Heart left ventricle (tissue), 13 donors: ENCODE results near the gene PRKN.

Source experiments
- POLR2A ChIP-seq, 2 donors: fragments of 450-650 bp; IDR thresholded peaks; one replicate each; pipeline ENCODE4 v1.6.1; 2017; ENCODE audit warnings: antibody characterized with exemption in 2 of 2, mild to moderate bottlenecking in 2 of 2, moderate library complexity in 2 of 2
- TF ChIP-seq, protein P1 (sequence below), 12 donors: fragments of 200-600 bp; sonication (generic) in 4 of 12; IDR thresholded peaks; one replicate each; pipeline versions ENCODE4 v1.5.0 to v1.8.0; 2018 to 2022; ENCODE audit warnings: antibody characterized with exemption in 12 of 12, mild to moderate bottlenecking in 5 of 12
- donor health status: ischemic (EF 13 %, LVEDD 7.1; RV severe dilation, severe dysfunction).
- donor health status: DM: no; HTN: yes; CAD: no.
- donor health status: DM: no; HTN: no; CAD: no.
- donor health status: ischemic (EF 25% LVEDD 6.9; RV normal size, moderate dysfunction).
- donor health status: ischemic (EF 25% LVEDD 5.7; RV mildly dilated, moderate dysfunction).
- donor health status: ischemic (EF 35%, LVEDD 5.7; RV mildly dilated, moderate dysfunction).
- donor health status: nonischemic (EF 11% LVEDD 7.7; RV severe dilation, severe dysfunction).
- donor health status: DM: yes; HTN: yes; CAD: no.
- donor health status: PGD.
- donor health status: ischemic (EF 29% LVEDD 5.4; RV normal size, mild dysfunction).
- donor health status: nonischemic (EF 23%, LVEDD 6.1; RV moderate dilation, normal function).

DNA sequence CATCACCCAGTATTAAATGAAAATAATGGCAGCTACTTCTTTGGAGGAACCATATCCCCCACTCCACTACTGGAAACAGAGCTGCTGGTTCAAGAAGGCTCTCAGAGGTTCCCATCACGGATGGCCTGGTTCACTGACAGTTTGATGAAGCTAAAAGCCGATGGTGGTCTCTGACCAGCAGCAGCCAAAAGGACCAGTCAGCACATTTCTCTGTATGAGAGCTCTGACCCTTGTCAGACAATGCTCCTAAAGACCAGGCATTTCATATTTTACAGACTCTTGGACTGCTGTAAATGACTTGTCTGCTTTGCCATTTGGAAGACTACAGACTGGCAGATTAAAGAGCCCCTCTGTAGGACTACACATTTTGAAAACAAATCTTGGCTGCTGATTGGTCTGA, 16.6 kb downstream of the PRKN start:
- TF ChIP-seq POLR2A (IDR thresholded peaks at IDR 0.05), result no peak
- TF ChIP-seq, protein P1, sequence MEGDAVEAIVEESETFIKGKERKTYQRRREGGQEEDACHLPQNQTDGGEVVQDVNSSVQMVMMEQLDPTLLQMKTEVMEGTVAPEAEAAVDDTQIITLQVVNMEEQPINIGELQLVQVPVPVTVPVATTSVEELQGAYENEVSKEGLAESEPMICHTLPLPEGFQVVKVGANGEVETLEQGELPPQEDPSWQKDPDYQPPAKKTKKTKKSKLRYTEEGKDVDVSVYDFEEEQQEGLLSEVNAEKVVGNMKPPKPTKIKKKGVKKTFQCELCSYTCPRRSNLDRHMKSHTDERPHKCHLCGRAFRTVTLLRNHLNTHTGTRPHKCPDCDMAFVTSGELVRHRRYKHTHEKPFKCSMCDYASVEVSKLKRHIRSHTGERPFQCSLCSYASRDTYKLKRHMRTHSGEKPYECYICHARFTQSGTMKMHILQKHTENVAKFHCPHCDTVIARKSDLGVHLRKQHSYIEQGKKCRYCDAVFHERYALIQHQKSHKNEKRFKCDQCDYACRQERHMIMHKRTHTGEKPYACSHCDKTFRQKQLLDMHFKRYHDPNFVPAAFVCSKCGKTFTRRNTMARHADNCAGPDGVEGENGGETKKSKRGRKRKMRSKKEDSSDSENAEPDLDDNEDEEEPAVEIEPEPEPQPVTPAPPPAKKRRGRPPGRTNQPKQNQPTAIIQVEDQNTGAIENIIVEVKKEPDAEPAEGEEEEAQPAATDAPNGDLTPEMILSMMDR (IDR thresholded peaks at IDR 0.05), result no peak
